Measurements from ENCODE around the gene MBD3L3.

DNA sequence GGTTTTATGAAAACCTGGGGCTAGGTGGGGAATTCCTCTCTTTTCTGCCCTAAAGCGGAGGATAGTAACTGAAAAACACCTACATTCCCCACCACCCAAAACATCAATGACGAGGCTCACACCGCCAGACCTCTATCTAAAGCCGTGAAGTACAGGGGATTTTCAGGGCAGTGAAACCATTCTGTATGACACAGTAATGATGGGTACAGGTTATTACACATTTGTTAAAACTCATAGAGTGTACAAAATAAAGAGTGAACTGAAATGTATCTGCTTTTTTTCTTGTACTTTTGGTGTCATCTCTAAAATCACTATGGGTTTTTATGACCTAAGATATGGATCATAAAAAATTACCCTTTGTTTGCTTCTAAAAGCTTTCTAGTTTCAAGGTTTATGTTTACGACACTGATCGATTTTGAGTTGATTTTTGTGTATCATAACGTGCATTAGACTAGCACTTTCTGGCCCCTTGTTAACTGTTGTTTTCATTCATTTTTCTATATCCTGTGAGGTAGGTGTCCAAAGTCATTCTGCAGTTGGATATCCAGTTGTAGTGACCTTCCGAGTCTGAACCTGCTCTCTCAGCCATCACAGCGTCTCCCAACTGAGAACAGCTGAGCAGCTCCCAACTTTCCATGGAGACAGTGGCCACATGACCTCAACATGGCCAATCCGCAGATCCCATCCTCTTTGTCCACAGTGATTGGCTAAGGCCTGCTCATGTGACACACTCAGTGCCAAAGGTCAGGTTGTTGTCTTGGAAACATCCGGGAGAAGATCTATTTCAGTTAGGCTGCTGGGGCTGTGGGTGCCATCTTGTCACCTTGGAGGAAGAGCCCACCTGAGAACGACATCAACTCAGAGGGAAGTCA lies 47.5 kb downstream of the MBD3L3 start:
- TF ChIP-seq, protein P1, sequence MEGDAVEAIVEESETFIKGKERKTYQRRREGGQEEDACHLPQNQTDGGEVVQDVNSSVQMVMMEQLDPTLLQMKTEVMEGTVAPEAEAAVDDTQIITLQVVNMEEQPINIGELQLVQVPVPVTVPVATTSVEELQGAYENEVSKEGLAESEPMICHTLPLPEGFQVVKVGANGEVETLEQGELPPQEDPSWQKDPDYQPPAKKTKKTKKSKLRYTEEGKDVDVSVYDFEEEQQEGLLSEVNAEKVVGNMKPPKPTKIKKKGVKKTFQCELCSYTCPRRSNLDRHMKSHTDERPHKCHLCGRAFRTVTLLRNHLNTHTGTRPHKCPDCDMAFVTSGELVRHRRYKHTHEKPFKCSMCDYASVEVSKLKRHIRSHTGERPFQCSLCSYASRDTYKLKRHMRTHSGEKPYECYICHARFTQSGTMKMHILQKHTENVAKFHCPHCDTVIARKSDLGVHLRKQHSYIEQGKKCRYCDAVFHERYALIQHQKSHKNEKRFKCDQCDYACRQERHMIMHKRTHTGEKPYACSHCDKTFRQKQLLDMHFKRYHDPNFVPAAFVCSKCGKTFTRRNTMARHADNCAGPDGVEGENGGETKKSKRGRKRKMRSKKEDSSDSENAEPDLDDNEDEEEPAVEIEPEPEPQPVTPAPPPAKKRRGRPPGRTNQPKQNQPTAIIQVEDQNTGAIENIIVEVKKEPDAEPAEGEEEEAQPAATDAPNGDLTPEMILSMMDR (IDR thresholded peaks at IDR 0.05) = no peak
- TF ChIP-seq POLR2A (IDR thresholded peaks at IDR 0.05) = no peak

All from suprapubic skin (tissue), 3 donors.